ENCODE measurements around the gene KMT2C. TPM values are rescaled to one million over a fixed set of nuclear protein-coding genes. Genes with fewer than 3 reads are reported as not detected.
A peak's percentile ranks its signal among the peaks of the same experiment; 100 is the strongest.

KMT2C gene
- total RNA-seq, 4 donors from 2014 or later: 44.1 to 67.6 (median 63.9) TPM

DNA sequence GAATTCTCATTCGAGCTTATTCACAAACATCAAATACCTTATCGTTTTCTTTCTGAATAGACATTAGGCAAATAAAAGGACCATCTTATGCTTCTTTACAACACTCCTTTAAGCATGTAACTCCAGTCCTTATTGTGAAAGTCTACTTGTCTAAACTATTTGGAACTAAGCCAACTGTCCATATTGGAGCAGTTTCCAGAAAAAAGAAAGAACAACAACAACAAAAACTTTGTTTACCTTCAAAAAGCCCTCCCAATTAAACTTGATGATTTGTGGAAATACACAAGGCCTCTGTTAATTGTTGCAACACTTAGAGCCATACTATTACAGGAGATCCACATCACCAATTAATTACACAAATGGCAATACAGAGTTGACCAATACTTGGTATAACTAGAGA lies 246.7 kb downstream of the KMT2C start:
- peaks cover 0 to 73% of the 10 kb centered on the region in 2 donors for H3K36me3 ChIP-seq
- no peaks in the 10 kb centered on the region for H3K4me1 ChIP-seq
- in situ Hi-C loops (cut with MboI; ENCODE audit: low sequenced_read_pairs in 4 of 4) (no loop called here), intact Hi-C loops (cut with DNase I; ENCODE audit: low total_unique reads) (no loop called here)
- no peaks in the 10 kb centered on the region for H3K27me3 ChIP-seq
- H3K4me3 ChIP-seq: no peak overlapping the region
- ATAC-seq: no peak
- TF ChIP-seq POLR2A (IDR thresholded peaks at IDR 0.05): no peak
- no peak overlapping the region for H3K27ac ChIP-seq
- no peak for DNase-seq
- no peaks in the 10 kb centered on the region for H3K9me3 ChIP-seq

GRCh38 chr7:152185558-152185957 lies 250.2 kb downstream of the KMT2C start:
- Histone ChIP-seq H3K36me3 (peaks cover 5 to 73% of the 10 kb centered on the region in 2 donors), H3K27ac (peak overlapping the region; percentile 10 to 58 (median 32)), H3K27me3 (no peaks in the 10 kb centered on the region), H3K4me1 (no peaks in the 10 kb centered on the region), H3K4me3 (no peak overlapping the region), H3K9me3 (no peaks in the 10 kb centered on the region)
- in situ Hi-C loops (cut with MboI; ENCODE audit: low sequenced_read_pairs in 4 of 4) (no loop called here), intact Hi-C loops (cut with DNase I; ENCODE audit: low total_unique reads) (no loop called here)
- DNase-seq: no peak
- TF ChIP-seq POLR2A (IDR thresholded peaks at IDR 0.05) (no peak), CTCF (IDR thresholded peaks at IDR 0.05 in 4 of 5, conservative IDR thresholded peaks at IDR 0.05 in 1 of 5) (no peak)
- peak in 1 of 2 donors; percentile 39 for ATAC-seq

GRCh38 chr7:152180587-152180986 lies 255.2 kb downstream of the KMT2C start:
- TF ChIP-seq CTCF (IDR thresholded peaks at IDR 0.05 in 4 of 5, conservative IDR thresholded peaks at IDR 0.05 in 1 of 5) (no peak), POLR2A (IDR thresholded peaks at IDR 0.05) (no peak)
- in situ Hi-C loops (cut with MboI; ENCODE audit: low sequenced_read_pairs in 4 of 4): no loop called here
- intact Hi-C loops (cut with DNase I; ENCODE audit: low total_unique reads): no loop called here
- H3K9me3 ChIP-seq: no peaks in the 10 kb centered on the region
- no peaks in the 10 kb centered on the region for H3K27me3 ChIP-seq
- H3K36me3 ChIP-seq: peaks cover 8 to 81% of the 10 kb centered on the region in 2 donors
- no peak overlapping the region for H3K27ac ChIP-seq
- DNase-seq (no peak), ATAC-seq (peak in 1 of 2 donors; percentile 9)
- H3K4me1 ChIP-seq: no peaks in the 10 kb centered on the region
- H3K4me3 ChIP-seq: no peak overlapping the region

GRCh38 chr7:152180048-152180447 lies 255.8 kb downstream of the KMT2C start:
- H3K27ac ChIP-seq: no peak overlapping the region
- ATAC-seq (no peak), DNase-seq (no peak)
- H3K4me3 ChIP-seq: no peak overlapping the region
- TF ChIP-seq CTCF (IDR thresholded peaks at IDR 0.05 in 4 of 5, conservative IDR thresholded peaks at IDR 0.05 in 1 of 5) (no peak), POLR2A (IDR thresholded peaks at IDR 0.05) (no peak)
- no peaks in the 10 kb centered on the region for H3K9me3 ChIP-seq
- H3K27me3 ChIP-seq: no peaks in the 10 kb centered on the region
- in situ Hi-C loops (cut with MboI; ENCODE audit: low sequenced_read_pairs in 4 of 4): no loop called here
- intact Hi-C loops (cut with DNase I; ENCODE audit: low total_unique reads): no loop called here
- no peaks in the 10 kb centered on the region for H3K4me1 ChIP-seq
- H3K36me3 ChIP-seq: peaks cover 8 to 85% of the 10 kb centered on the region in 2 donors

- H3K4me3 ChIP-seq: no peak overlapping the region
- ATAC-seq (no peak), DNase-seq (no peak)
- H3K27ac ChIP-seq: no peak overlapping the region
- intact Hi-C loops (cut with DNase I; ENCODE audit: low total_unique reads): no loop called here
- in situ Hi-C loops (cut with MboI; ENCODE audit: low sequenced_read_pairs in 4 of 4): no loop called here
- no peaks in the 10 kb centered on the region for H3K4me1 ChIP-seq
- no peak for TF ChIP-seq CTCF (IDR thresholded peaks at IDR 0.05 in 4 of 5, conservative IDR thresholded peaks at IDR 0.05 in 1 of 5)
- TF ChIP-seq POLR2A (IDR thresholded peaks at IDR 0.05): no peak
- H3K36me3 ChIP-seq: peaks cover 8 to 87% of the 10 kb centered on the region in 2 donors
- no peaks in the 10 kb centered on the region for H3K27me3 ChIP-seq
- H3K9me3 ChIP-seq: no peaks in the 10 kb centered on the region
Measured at GRCh38 chr7:152178405-152179058, 257.3 kb downstream of the KMT2C start.

Measured in gastrocnemius medialis (tissue), 4 donors.